SH-SY5Y (cell line): ENCODE measurements around the gene TLR4.

ENCODE experiments used
- GATA2 ChIP-seq: IDR thresholded peaks from 2 replicates; pipeline ENCODE4 v1.6.1; 2011; ENCODE audit warnings: mild to moderate bottlenecking, low read depth, low read length
- GATA3 ChIP-seq: IDR thresholded peaks from 2 replicates; pipeline ENCODE4 v1.6.1; 2011; ENCODE audit warnings: low read depth, mild to moderate bottlenecking, low read length, moderate library complexity

Gene TLR4

GRCh38 chr9:117704024-117704575 is at the start of gene TLR4:
Gene TLR4, plus strand, starts transcription at chr9:117704403. Its CDS starts 70 bp downstream, at chr9:117704473.
- TF ChIP-seq GATA3 (no peak), GATA2 (no peak)

- TF ChIP-seq GATA2 (no peak), GATA3 (no peak)
Observed at GRCh38 chr9:117656002-117656401, 48.2 kb upstream of the TLR4 start.

- no peak for TF ChIP-seq GATA3
- no peak for TF ChIP-seq GATA2
Observed at GRCh38 chr9:117662651-117663050, 41.6 kb upstream of the TLR4 start.

GRCh38 chr9:117664419-117664818 is 39.8 kb upstream of the TLR4 start:
- TF ChIP-seq GATA3: no peak
- TF ChIP-seq GATA2: no peak

GRCh38 chr9:117665601-117666385 is 38.4 kb upstream of the TLR4 start:
- TF ChIP-seq GATA2 (no peak), GATA3 (no peak)

GRCh38 chr9:117671468-117671867 is 32.7 kb upstream of the TLR4 start:
- TF ChIP-seq GATA2 (no peak), GATA3 (no peak)

- TF ChIP-seq GATA3: no peak
- no peak for TF ChIP-seq GATA2
Observed at GRCh38 chr9:117672369-117672768, 31.8 kb upstream of the TLR4 start.

GRCh38 chr9:117677572-117677971 is 26.6 kb upstream of the TLR4 start:
- TF ChIP-seq GATA2: no peak
- no peak for TF ChIP-seq GATA3

GRCh38 chr9:117678871-117679270 is 25.3 kb upstream of the TLR4 start:
- TF ChIP-seq GATA3 (no peak), GATA2 (no peak)

- TF ChIP-seq GATA2 (no peak), GATA3 (no peak)
Observed at GRCh38 chr9:117679416-117679815, 24.8 kb upstream of the TLR4 start.

GRCh38 chr9:117681888-117682287 is 22.3 kb upstream of the TLR4 start:
- TF ChIP-seq GATA2 (no peak), GATA3 (no peak)

GRCh38 chr9:117682955-117683710 is 21.1 kb upstream of the TLR4 start:
- TF ChIP-seq GATA2: no peak
- no peak for TF ChIP-seq GATA3

- TF ChIP-seq GATA3 (no peak), GATA2 (no peak)
Observed at GRCh38 chr9:117687532-117687931, 16.7 kb upstream of the TLR4 start.

- TF ChIP-seq GATA2 (no peak), GATA3 (no peak)
Observed at GRCh38 chr9:117691367-117691766, 12.8 kb upstream of the TLR4 start.

- TF ChIP-seq GATA2 (no peak), GATA3 (no peak)
Observed at GRCh38 chr9:117696154-117696553, 8.0 kb upstream of the TLR4 start.

- TF ChIP-seq GATA3: no peak
- no peak for TF ChIP-seq GATA2
Observed at GRCh38 chr9:117697046-117697445, 7.2 kb upstream of the TLR4 start.
